Caco-2 (cell line): Measurements from ENCODE around the gene SPRY1. TPM values are rescaled to one million over a fixed set of nuclear protein-coding genes. Genes with fewer than 3 reads are reported as not detected.

Source experiments
- BruUV-seq: library from RNA; stranded (reverse); fragments of 400-500 nt; replicated peaks from 2 replicates; lab custom pipeline; 2021; lab: Mats Ljungman, UMichigan
- CTCF ChIA-PET: fragments of 300-600 bp; sonication (Branson Sonifier 250); formaldehyde crosslinking; loops from one replicate; lab custom pipeline; 2022; ENCODE audit warnings: antibody characterized with exemption; lab: Charles Lee
- POLR2A ChIA-PET: fragments of 300-600 bp; sonication (Branson Sonifier 250); formaldehyde crosslinking; loops from one replicate; lab custom pipeline; 2022; ENCODE audit warnings: antibody characterized with exemption; lab: Charles Lee
- DNase-seq, 2 experiments: peaks; one replicate each; pipeline versions ENCODE4 v3.0.0 to v3.0.0-alpha.2; 2020 to 2022
- H3K27me3 ChIP-seq: replicated peaks from 2 replicates; pipeline ENCODE4 v1.6.0; 2011; ENCODE audit warnings: low read length; ENCODE audit not compliant: control insufficient read depth, insufficient read depth
- H3K36me3 ChIP-seq: 2 replicates; pipeline ENCODE4 v1.5.1; 2011; ENCODE audit warnings: low read length; ENCODE audit not compliant: control insufficient read depth, insufficient read depth
- H3K4me1 ChIP-seq: fragments of 250-450 bp; sonication (Bioruptor Pico); 2 replicates; pipeline ENCODE4 v1.5.1; 2020; ENCODE audit warnings: mild to moderate bottlenecking
- H3K4me3 ChIP-seq: 2 replicates; pipeline ENCODE4 v1.5.1; 2011; ENCODE audit warnings: low read depth, mild to moderate bottlenecking, control low read depth, low read length
- H3K9me3 ChIP-seq: fragments of 250-450 bp; sonication (Bioruptor Pico); 2 replicates; pipeline ENCODE4 v1.5.1; 2020; ENCODE audit warnings: mild to moderate bottlenecking, moderate library complexity
- H3K27ac Mint-ChIP-seq: one replicate; pipeline ENCODE4 v1.8.0; 2022; ENCODE audit warnings: mixed read lengths; ENCODE audit not compliant: unreplicated experiment
- H3K27me3 Mint-ChIP-seq: one replicate; pipeline ENCODE4 v1.8.0; 2022; ENCODE audit warnings: mixed read lengths; ENCODE audit not compliant: insufficient read depth, unreplicated experiment
- H3K36me3 Mint-ChIP-seq: one replicate; pipeline ENCODE4 v1.8.0; 2022; ENCODE audit warnings: mild to moderate bottlenecking, mixed read lengths; ENCODE audit not compliant: insufficient read depth, unreplicated experiment
- H3K4me1 Mint-ChIP-seq: one replicate; pipeline ENCODE4 v1.8.0; 2022; ENCODE audit warnings: low read depth, mixed read lengths; ENCODE audit not compliant: unreplicated experiment
- H3K4me3 Mint-ChIP-seq: one replicate; pipeline ENCODE4 v1.8.0; 2022; ENCODE audit warnings: mild to moderate bottlenecking, moderate library complexity, mixed read lengths; ENCODE audit not compliant: unreplicated experiment
- H3K9me3 Mint-ChIP-seq: one replicate; pipeline ENCODE4 v1.8.0; 2022; ENCODE audit warnings: mixed read lengths; ENCODE audit not compliant: unreplicated experiment
- CTCF ChIP-seq, 2 experiments: fragments of 200-600 bp in 1 of 2; IDR thresholded peaks; 1 replicate in 1 of 2; 2 replicates in 1 of 2; pipeline versions ENCODE4 v1.5.1 to v1.8.0; 2011 to 2022; ENCODE audit warnings: antibody characterized with exemption in 1 of 2, control low read depth in 1 of 2, inconsistent platforms in 1 of 2, low read depth in 1 of 2, low read length in 1 of 2, mild to moderate bottlenecking in 1 of 2, moderate library complexity in 1 of 2; ENCODE audit not compliant: insufficient read depth in 1 of 2, severe bottlenecking in 1 of 2, unreplicated experiment in 1 of 2
- intact Hi-C: fragments of 100-400 bp; cut with micrococcal nuclease; formaldehyde crosslinking; loops from one replicate; pipeline ENCODE4 v1.10.0; 2022; ENCODE audit not compliant: unreplicated experiment
- total RNA-seq: library from RNA; stranded (reverse); gene quantifications from 2 replicates; pipeline ENCODE4 v1.2.3, GENCODE V29; 2022

SPRY1 gene
- total RNA-seq, 1 experiment from 2014 or later = 23.2 TPM

GRCh38 chr4:123418351-123418931 is 21.8 kb downstream of the SPRY1 start:
- peaks cover 36% of the 10 kb centered on the region for H3K4me1 ChIP-seq

GRCh38 chr4:123419885-123420755 is 23.5 kb downstream of the SPRY1 start:
- Mint-ChIP-seq H3K4me1 (peaks cover 25% of the 10 kb centered on the region), H3K27ac (no peak overlapping the region), H3K36me3 (no peaks in the 10 kb centered on the region), H3K27me3 (no peaks in the 10 kb centered on the region), H3K4me3 (no peak overlapping the region), H3K9me3 (no peaks in the 10 kb centered on the region)
- DNase-seq = no peak
- no peaks in the 10 kb centered on the region for H3K9me3 ChIP-seq
- no peak overlapping the region for H3K4me3 ChIP-seq
- H3K36me3 ChIP-seq = no peaks in the 10 kb centered on the region
- BruUV-seq = no TSS peak
- intact Hi-C loops = loop anchor here (5.0 kb wide), 1 partner anchor 127 kb away; no protein-coding TSS in a partner anchor
- POLR2A ChIA-PET = no interaction called here
- peaks cover 23% of the 10 kb centered on the region for H3K4me1 ChIP-seq
- no peak for TF ChIP-seq CTCF (IDR thresholded peaks at IDR 0.05; ENCODE audit: insufficient read depth in 1 of 2, low read depth in 1 of 2, low read length in 1 of 2, severe bottlenecking in 1 of 2, unreplicated experiment in 1 of 2)
- CTCF ChIA-PET = no interaction called here
- H3K27me3 ChIP-seq = no peaks in the 10 kb centered on the region

More at GRCh38 chr4:123418351-123418931, 21.8 kb downstream of the SPRY1 start:
- no peak overlapping the region for H3K4me3 Mint-ChIP-seq
- no peaks in the 10 kb centered on the region for H3K9me3 Mint-ChIP-seq
- H3K27me3 Mint-ChIP-seq = no peaks in the 10 kb centered on the region
- no TSS peak for BruUV-seq
- peaks cover 25% of the 10 kb centered on the region for H3K4me1 Mint-ChIP-seq
- ChIA-PET POLR2A (no interaction called here), CTCF (interaction anchor here (1.3 kb wide), 1 partner anchor 26 kb away, joined by 3 read pairs; no protein-coding TSS in a partner anchor)
- no peak for TF ChIP-seq CTCF (IDR thresholded peaks at IDR 0.05; ENCODE audit: insufficient read depth in 1 of 2, low read depth in 1 of 2, low read length in 1 of 2, severe bottlenecking in 1 of 2, unreplicated experiment in 1 of 2)
- no peaks in the 10 kb centered on the region for H3K9me3 ChIP-seq
- no peaks in the 10 kb centered on the region for H3K36me3 ChIP-seq
- no peak overlapping the region for H3K4me3 ChIP-seq
- H3K36me3 Mint-ChIP-seq = no peaks in the 10 kb centered on the region
- H3K27ac Mint-ChIP-seq = peak overlapping the region; percentile 73
- intact Hi-C loops = loop anchor here (1.0 to 5.0 kb wide), 4 partner anchors 19 to 129 kb away; no protein-coding TSS in a partner anchor
- peak; percentile 51 to 59 for DNase-seq
- no peaks in the 10 kb centered on the region for H3K27me3 ChIP-seq

- POLR2A ChIA-PET = no interaction called here
- BruUV-seq = no TSS peak
- H3K27me3 Mint-ChIP-seq = no peaks in the 10 kb centered on the region
- no peak overlapping the region for H3K4me3 ChIP-seq
- CTCF ChIA-PET = no interaction called here
- H3K4me1 ChIP-seq = peaks cover 12% of the 10 kb centered on the region
- H3K4me3 Mint-ChIP-seq = no peak overlapping the region
- no peaks in the 10 kb centered on the region for H3K36me3 ChIP-seq
- no peak overlapping the region for H3K27ac Mint-ChIP-seq
- no peak for TF ChIP-seq CTCF (IDR thresholded peaks at IDR 0.05; ENCODE audit: insufficient read depth in 1 of 2, low read depth in 1 of 2, low read length in 1 of 2, severe bottlenecking in 1 of 2, unreplicated experiment in 1 of 2)
- no peaks in the 10 kb centered on the region for H3K27me3 ChIP-seq
- DNase-seq = no peak
- peaks cover 18% of the 10 kb centered on the region for H3K4me1 Mint-ChIP-seq
- intact Hi-C loops = no loop called here
- no peaks in the 10 kb centered on the region for H3K9me3 ChIP-seq
- no peaks in the 10 kb centered on the region for H3K9me3 Mint-ChIP-seq
- no peaks in the 10 kb centered on the region for H3K36me3 Mint-ChIP-seq
Observed at GRCh38 chr4:123421227-123421936, 24.8 kb downstream of the SPRY1 start.
